Measurements from ENCODE around the gene CLCN4. TPM values are rescaled to one million over a fixed set of nuclear protein-coding genes. Genes with fewer than 3 reads are reported as not detected.

CLCN4 gene
- 2.7 and 3.1 TPM in 2 replicates for polyA plus RNA-seq (2014; cell fraction: cytosol; rRNA removed)
- polyA plus RNA-seq (2014; cell fraction: nucleus; rRNA removed), result 1.1 and 1.3 TPM in 2 replicates

DNA sequence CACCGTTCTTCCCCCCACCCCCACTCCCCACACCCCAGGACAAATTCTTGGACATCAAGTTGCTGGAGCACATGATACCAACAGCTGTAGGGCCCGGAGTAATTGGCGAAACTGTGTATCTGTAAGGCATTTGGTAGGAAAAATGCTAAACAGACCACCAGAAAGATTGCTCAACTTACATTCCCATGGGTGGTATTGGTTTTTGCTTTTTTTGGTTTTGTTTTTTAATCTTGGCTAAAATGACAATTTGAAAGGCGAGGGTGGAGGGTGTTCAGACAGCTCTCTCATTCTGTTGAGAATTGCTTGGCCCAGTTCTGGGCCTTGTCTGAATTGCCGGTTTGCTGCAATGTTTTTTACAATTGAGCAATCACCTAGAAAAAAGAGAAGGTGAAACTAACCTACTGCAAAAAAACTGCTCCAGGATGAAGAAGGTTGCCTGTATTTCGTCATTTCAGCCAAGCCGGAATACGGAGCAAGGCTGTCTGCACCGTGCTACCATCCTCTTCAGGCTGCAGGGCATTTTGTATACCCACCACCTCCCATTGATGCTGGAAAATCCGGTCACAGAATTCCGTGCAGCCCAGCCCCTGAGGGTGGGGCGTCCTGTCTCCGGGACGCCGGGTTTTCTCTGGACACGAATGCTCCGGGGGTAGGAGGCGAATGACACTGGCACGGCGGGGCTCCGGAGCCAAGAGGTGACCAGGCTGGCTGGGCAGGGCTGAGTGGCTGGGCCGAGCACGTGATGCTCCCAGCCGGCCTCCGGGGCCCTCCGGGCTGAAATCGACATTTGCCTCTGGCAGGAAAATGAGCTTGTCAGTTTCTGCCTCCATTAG lies at the start of gene CLCN4:
Gene CLCN4, plus strand, starts transcription at position 777 of the 833 bp plus-strand sequence. CDS start 28,058 bp downstream, outside the sequence.
- DNase-seq (ENCODE audit: low spot score), result peak; percentile 41

DNA sequence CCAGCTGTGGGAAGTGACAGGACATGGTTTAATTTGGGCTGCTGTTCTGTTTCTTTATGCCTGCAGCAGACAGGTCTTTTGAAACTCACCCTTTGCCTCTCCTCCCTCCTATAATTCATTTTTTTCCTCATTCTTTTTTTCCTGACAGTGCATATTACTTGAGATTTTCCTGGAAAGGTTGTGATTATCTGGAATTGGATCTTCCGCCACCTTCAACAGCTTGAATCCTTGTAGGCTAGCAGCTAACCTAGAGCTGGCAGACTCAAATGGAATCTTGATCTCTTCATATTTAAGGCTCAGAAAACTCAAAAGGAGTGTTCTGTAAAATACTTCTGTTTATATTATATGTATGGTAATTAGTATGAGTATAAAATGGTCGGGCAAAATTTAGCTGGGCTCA lies 49.3 kb upstream of the CLCN4 start:
- no peak for DNase-seq (ENCODE audit: low spot score)

DNA sequence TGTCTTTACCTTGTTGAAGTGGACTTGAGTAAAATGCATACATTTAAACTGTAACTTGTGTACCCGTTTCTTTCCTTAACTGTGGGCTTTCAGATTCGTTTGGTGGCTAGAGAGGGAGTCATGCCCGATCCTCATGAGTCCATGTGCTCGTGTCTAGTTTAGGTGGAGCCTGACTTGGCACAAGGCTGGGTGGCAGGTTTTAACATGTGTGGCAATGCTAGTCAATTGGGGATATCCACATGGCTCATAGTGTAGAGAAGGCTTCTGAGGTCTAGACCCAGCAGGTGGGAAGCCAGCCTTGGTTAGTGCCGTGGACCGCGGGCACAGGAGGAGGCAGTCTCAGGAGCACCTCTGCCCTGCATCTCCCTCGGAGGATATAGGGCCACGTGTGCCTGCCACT lies 48.5 kb upstream of the CLCN4 start:
- DNase-seq (ENCODE audit: low spot score), result no peak

DNA sequence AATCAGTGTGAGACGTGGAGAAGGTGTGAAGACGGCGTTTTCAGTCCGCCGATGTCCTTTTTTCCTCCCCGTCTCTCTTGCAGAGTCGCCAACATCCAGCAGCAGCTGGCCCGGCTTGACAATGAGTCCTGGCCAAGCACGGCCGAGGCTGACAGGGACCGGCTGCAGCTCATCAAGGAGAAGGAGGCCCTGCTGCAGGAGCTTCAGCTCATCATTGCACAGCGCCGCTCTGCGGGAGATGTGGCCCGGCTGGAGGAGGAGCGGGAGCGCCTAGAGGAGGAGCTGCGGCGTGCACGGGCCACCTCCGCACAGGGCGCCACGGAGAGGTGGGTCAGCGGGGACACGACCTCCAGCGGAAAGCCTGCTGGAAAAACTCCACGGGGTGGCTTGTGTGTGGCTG lies 47.1 kb upstream of the CLCN4 start:
- no peak for DNase-seq (ENCODE audit: low spot score)

DNA sequence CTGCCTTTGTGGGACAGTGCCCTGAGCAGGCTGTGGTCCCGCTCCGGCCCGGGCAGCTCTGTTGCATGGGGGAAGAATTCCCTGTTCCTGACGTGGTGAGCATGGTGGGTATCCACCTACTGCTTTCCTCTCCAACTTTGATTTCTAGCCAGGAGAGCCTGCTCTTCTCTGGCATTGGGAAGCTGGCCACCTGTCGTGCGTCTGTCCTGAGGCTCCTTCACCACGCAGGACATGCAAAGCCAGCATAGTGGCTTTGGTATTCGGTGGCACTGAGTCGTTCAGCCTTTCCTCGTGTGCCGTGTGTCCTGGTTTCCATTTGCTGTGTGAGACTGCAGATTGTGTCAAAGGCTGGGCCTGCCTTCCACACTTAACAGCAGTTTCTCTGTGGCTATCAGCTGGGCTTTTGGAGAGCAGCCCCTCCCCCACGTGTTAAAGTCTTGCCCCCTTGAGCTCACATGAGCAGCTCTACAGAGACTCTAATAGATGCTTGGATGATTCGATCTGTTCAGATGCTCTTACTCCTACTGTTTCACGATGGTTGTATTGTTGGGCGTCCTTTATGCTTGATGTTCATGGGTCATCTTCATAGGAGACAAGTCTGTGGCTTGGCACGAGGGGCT lies 46.3 kb upstream of the CLCN4 start:
- no peak for DNase-seq (ENCODE audit: low spot score)

DNA sequence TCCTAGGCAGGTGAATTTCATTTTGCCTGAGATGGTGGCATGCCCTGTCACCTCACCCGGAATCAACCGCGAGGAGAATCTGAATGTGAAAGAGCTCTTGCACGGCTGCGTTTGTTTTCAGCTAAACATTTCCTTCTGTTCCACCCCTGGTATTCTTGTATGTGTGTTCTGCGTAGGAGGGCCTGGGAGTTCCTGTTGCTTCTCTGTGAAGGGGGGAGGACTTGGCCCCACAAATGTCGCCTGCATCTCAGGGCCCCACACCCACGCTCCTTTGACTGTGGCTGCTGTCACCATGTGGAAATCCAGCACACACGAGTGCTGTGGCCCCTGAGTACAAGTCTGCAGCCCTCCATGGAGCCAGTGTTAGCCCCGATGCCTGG lies 45.8 kb upstream of the CLCN4 start:
- no peak for DNase-seq (ENCODE audit: low spot score)

DNA sequence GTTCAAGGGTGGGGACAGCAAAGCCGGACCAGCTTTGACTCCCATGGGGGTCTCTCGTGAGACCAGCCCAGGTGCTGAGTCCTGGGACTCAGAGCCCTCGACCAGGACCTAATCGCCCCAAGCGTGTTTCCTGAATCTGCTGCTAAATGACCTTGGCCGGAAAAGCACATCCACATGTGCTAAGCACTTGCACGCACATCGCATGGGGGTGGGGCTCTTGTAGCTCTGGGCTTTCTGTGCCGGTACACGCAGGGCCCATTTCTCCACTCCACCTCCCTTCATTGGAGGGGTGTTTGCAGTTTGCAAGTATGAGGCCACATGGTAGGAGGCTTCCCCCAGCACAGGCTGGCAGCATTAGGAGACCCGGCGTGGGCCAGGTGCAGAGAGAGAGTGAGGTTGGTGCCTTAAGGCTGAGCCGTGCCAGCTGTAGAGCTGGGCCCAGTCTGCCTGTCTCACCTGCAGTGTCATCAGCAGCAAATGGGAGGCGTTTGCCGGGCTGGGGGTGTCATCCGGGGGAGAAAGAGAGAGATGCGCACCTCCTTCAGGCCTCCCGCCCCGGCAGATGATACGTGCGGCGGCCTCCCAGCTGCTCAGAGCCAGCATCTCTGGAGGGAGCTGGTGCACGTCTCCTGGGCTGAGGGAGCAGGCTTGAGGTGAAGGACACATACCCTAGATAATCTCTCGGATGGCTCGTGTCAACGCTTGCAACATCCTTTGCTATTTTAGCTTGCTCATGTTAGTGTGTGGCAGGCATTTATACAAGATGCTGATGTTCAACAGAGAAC lies 45.2 kb upstream of the CLCN4 start:
- no peak for DNase-seq (ENCODE audit: low spot score)

DNA sequence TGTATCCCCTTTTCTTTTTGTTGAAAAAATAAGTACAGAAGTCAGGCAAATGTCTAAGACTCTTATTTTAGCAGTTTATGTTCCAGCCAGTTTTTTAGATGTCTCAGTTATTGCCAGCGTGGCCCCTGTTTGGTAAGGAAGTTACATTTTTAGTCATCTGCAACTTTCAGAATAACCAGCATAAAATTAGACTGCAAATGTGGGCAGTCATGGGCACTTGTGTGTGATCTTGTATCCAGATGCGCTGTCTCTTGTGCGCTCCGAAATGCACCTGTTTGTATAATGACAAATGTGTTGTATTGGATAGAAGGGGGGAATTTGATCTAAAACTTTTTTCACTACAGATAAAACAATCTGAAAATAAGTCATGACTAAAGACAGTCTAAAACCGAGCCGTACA lies 44.3 kb upstream of the CLCN4 start:
- no peak for DNase-seq (ENCODE audit: low spot score)

DNA sequence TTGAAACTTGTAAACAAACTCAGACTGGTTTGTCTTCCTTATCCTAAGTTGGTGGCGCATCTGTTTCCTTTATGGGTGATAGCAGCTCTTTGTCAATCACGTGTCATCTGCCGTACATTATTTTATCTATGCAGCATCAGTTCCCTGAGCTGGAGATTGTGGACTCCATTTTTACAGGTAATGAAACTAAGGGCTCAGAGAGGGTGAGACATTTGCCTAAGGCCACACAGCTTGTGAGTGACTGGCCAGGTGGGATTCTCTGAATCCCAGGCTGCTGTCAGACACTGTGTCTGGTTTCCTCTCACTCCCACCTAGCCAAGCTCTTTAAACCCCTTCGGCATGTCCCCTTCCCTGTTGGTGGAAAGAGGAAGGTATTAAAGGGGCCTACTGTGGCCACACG lies 41.7 kb upstream of the CLCN4 start:
- no peak for DNase-seq (ENCODE audit: low spot score)

DNA sequence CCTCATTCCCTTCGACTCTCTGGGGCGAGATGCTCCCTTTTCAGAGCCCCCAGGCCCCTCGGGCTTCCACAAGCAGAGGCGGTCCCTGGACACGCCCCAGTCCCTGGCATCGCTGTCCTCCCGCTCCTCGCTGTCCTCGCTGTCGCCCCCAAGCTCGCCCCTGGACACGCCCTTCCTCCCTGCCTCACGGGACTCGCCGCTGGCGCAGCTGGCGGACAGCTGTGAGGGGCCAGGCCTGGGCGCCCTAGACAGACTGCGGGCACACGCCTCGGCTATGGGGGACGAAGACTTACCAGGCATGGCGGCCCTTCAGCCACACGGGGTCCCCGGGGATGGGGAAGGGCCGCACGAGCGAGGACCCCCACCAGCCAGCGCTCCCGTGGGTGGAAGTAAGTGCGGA lies 39.5 kb upstream of the CLCN4 start:
- DNase-seq (ENCODE audit: low spot score), result no peak

DNA sequence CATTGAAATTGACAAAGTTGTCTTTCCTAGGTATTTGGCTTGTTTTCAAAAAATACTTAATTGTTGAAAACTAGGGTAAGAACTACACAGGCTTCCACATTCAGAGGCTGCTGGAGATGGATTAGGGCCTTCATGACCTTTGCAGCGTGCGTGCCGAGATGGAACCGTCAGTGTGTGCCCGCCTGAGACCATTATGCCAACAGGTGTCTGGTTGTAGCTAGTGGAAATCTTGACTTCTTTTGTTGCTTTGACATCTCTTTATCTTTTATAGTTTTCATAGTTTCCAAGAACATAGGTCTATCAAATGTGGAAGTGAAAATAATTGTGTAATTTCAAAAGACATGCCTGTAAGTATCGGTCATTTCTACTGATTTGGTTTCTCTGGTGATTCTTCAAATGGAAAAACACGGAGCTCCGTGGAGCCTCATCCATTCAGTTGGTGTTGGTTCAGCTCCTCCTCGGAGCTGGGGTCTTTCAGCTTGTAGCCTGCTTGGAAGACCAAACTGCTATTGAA lies 38.9 kb upstream of the CLCN4 start:
- DNase-seq (ENCODE audit: low spot score), result no peak

DNA sequence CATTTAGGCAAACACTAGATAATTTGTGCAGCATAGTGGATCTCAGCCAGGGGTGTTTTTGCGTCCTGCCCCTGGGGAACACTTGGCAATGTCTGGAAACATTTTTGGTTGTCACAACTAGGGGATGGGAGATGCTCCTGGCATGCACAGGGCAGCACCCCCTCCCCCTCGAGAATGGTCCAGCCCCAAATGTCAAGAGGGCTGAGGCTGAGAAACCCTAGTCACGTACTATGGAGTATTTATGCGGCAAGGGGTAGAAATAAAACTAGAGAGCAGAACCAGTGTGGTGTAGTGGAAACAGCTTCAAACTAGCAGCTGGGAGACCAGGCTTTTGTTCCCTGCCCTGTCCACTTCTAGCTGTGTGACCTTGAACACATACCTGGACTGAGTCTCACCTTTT lies 38.2 kb upstream of the CLCN4 start:
- DNase-seq (ENCODE audit: low spot score), result no peak

DNA sequence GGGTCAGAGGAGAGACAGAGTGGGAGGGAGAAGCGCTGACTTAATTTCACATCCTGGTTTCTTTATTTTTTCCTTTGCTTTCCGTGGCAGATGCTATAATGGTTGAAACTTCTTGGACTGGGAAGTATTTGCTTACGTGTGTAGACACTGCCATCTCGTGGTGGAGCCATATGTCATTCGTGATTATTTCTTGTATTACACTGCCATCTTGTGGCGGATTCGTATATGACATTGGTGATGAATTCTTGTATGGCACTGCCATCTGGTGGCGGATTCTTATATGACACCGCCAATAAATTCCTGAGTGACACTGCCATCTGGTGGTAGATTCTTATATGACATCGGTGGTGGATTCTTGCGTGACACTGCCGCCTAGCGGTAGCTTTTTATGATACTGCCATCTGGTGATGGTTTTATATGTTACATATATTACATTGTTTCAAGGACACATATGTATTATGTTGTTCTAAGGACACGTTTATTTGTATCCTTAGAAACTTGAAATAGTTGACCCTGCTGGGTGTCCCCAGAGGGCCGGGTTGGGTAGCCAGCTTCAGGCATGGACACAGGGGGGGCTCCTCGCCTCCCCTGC lies 37.3 kb upstream of the CLCN4 start:
- peak; percentile 77 for DNase-seq (ENCODE audit: low spot score)

DNA sequence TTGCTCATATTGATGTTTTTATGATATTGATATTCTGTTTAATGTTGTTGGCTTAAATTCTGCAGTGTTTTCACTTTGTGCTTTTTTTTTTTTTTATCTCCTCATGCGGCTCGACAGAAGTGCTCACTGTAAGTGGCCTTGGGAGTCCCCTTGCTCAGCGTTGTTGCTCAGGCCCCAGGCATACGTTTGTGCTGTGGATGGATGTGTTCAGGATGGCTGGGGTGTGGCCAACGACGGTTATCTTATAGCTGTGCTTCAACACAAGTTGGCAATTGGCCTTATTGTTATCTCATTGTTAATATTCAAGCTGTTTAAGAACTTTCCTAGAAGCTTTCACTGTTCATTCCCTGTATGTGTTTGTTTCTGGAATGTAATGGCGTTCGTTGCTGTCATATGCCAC lies 36.4 kb upstream of the CLCN4 start:
- no peak for DNase-seq (ENCODE audit: low spot score)

DNA sequence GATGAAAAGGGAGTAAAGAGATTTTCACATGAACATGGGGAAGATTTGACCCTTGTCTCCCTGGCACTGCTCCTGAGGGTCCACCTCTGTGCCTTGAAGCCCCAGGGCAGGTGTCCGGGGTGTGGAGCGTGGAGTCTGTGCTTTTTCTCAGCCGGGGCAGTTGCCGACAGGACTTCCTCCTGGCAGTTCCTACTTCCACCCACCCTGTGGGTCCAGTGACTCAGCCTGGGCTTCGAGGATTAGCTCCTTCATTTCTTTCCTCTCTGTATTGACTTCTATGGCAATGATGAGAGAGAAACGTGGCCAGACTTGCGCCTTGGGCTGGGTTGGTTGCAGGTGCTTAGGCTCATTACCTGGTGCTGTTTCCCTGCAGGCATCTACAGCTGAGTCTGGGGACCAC lies 35.9 kb upstream of the CLCN4 start:
- no peak for DNase-seq (ENCODE audit: low spot score)

DNA sequence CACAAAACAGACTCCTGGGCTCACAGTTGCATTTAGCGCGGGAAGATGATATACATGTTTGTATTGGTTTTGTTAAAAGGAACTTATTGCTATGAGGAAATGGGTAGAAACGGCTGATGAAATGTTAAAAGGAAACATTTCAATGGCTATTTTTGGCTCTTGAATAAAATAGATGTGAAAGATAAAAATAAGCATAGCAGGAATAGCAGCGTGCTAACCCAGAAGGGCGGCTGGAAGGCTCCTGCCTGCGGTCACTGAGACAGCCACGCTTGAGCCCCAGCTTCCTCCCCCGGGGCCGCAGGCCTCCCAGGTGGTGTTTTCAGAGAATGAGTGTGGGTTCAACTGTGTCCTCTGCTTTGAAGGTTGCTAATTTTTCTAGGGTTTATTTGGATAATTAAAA lies 35.0 kb upstream of the CLCN4 start:
- DNase-seq (ENCODE audit: low spot score), result no peak

DNA sequence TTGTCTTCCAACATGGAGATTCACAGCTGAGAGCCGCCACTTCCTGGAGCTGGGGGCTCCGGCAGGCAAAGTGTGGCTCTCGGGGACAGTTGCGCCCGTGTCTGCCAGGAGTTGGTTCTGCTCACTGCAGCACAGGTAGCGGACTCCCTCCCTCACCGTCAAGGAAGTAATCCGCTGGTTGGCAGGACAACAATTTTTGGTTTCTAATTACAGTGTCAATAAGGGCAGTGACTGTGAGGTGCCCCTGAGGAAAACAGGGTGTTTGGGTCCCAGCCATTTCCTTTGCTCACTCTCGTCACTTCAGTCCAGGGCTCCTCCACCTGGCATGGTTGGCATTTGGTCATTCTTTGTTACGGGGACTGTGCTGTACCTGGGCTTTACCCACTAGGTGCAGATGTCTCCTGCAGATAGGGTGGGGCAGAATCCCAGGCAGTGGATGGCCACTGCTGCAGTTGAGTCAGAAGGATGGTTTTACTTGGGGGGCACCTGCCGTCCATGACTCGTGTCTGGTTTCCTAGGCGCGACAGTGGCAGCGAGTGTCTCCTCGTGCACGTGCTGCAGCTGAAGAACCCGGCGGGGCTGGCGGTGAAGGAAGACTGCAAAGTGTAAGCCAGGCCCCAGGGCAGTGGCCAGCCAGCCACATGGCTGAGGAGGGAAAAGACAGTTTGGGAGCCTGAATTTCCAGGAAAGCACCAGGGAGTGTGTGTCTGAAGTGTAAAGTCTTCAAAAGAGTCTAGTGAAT lies 32.1 kb upstream of the CLCN4 start:
- no peak for DNase-seq (ENCODE audit: low spot score)

DNA sequence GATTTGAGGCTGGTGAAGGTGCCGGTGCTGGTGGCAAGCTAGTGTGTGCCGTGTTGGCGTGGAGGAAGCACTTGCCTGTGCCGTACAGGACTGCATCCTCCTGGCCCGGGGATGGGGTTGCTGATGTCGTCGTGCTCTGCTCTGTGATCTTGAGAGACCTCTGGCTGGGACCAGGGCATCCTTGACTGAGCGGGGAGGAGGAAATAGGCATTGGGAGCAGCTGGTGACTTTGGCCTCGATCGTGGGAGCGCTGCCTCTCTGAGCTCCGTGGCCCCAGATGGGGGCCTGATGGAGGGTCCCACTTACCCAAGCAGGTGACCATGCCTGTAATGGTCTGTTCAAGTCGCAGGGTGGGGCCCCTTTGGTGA lies 31.5 kb upstream of the CLCN4 start:
- no peak for DNase-seq (ENCODE audit: low spot score)

DNA sequence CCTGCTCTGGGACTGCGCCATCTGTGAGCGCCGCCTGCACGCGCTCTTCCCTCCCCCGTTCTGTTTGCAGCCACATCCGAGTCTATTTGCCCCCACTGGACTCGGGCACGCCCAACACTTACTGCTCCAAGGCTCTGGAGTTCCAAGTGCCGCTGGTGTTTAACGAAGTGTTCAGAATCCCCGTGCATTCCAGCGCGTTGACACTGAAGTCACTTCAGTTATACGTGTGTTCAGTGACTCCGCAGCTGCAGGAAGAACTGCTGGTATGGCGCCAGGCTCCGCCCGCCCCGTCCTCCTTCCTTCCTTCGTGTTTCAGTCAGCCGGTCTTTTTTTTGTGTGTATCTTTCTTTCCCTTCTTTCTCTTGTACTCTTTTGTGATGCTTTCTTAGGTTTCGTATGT lies 30.7 kb upstream of the CLCN4 start:
- DNase-seq (ENCODE audit: low spot score), result no peak

DNA sequence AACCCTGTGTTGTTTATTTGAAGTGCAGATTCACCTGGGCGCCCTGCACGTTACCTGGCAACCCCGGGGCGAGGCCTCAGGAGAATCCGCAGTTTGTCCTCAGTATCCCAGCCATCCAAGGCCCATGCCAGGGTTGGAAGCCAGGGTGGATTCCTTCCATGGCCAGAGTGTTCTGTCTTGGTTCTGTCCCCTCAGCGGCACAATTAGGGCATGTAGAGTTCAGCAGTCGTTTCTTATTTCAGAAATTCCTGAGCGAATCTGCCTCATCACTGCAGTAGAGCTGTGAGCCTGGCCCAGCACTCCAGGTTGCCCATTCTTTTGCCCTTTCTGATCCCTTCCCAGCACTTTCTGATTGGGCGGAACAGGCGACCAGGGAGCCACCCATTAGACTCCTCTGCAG lies 29.9 kb upstream of the CLCN4 start:
- DNase-seq (ENCODE audit: low spot score), result no peak

DNA sequence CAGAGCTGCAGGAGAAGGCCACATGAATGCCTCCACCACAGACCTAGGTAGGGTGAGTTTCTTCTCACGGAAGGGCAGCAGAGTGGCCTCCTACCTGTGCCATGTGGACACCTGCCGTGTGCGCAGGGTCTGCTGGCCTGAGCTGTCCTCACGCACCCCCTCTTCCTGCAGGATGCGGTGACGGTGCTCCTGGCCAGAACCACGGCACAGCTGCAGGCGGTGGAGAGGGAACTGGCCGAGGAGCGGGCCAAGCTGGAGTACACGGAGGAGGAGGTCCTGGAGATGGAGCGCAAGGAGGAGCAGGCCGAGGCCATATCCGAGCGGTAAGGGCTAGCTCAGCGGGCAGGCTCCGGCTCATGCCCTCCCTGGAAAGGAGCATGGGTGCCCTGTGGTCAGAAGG lies 28.4 kb upstream of the CLCN4 start:
- no peak for DNase-seq (ENCODE audit: low spot score)

All from SK-N-DZ (cell line).